K562 (cell line): ENCODE results near the gene PHYHIPL. TPM values are rescaled to one million over a fixed set of nuclear protein-coding genes. Genes with fewer than 3 reads are reported as not detected.

Source experiments
- ATAC-seq: fragments of 200-7000 bp; cut with Tn5 transposase; 3 replicates; pipeline ENCODE4 v1.9.1; 2020; ENCODE audit warnings: moderate library complexity
- BruUV-seq: library from RNA; stranded (reverse); fragments of 400-500 nt; replicated peaks from 2 replicates; lab custom pipeline; 2021; lab: Mats Ljungman, UMichigan
- CTCF ChIA-PET: fragments of 300-600 bp; formaldehyde crosslinking; extraction: SDS; loops from one replicate; lab custom pipeline; 2021; ENCODE audit warnings: low intra/inter-chr PET ratio; lab: Yijun Ruan, JAX
- POLR2A ChIA-PET: fragments of 300-600, 350-650 bp; sonication (Branson Sonifier 250); formaldehyde crosslinking; extraction: SDS; loops from one replicate; lab custom pipeline; 2021; ENCODE audit warnings: antibody characterized with exemption, inconsistent platforms; lab: Yijun Ruan, JAX
- DNase-seq, 4 experiments: peaks; one replicate each; pipeline versions ENCODE4 v3.0.0 to v3.0.0-alpha.2; 2011 to 2018; ENCODE audit warnings: low spot score in 3 of 4, mixed read lengths in 3 of 4; ENCODE audit errors: extremely low read depth in 1 of 4
- FAIRE-seq: peaks from 2 replicates; lab custom pipeline; 2011; peaks lifted over from hg19 to GRCh38; lab: Jason Lieb, UNC
- H2AFZ ChIP-seq: 2 replicates; pipeline ENCODE4 v1.6.0; 2011; ENCODE audit warnings: low read depth, low read length, control low read depth, inconsistent platforms
- H3K27ac ChIP-seq: fragments of 200-600 bp; 3 replicates; pipeline ENCODE4 v1.8.0; 2011; ENCODE audit warnings: low read depth, mild to moderate bottlenecking, control low read depth, inconsistent platforms, low read length, moderate library complexity, mixed read lengths; ENCODE audit errors: extremely low read depth
- H3K27me3 ChIP-seq, 2 experiments: fragments of 300-600 bp in 1 of 2; 2 replicates in 1 of 2; 3 replicates in 1 of 2; pipeline versions ENCODE4 v1.6.0 to v1.8.0; 2011; ENCODE audit warnings: inconsistent platforms in 2 of 2, low read length in 2 of 2, mild to moderate bottlenecking in 1 of 2, mixed read lengths in 1 of 2, moderate library complexity in 1 of 2; ENCODE audit not compliant: control insufficient read depth in 2 of 2, insufficient read depth in 2 of 2
- H3K36me3 ChIP-seq: fragments of 300-600 bp; 3 replicates; pipeline ENCODE4 v1.8.0; 2011; ENCODE audit warnings: mild to moderate bottlenecking, low read length, inconsistent platforms; ENCODE audit not compliant: control insufficient read depth, insufficient read depth
- H3K4me1 ChIP-seq, 2 experiments: fragments of 200-600 bp in 1 of 2; replicated peaks in 1 of 2; 2 replicates in 1 of 2; 3 replicates in 1 of 2; pipeline versions ENCODE4 v1.5.1 to v1.8.0; 2011; ENCODE audit warnings: inconsistent platforms in 2 of 2, low read length in 2 of 2, mild to moderate bottlenecking in 1 of 2, mixed read lengths in 1 of 2, moderate library complexity in 1 of 2; ENCODE audit not compliant: control insufficient read depth in 2 of 2, insufficient read depth in 2 of 2
- H3K4me2 ChIP-seq: 2 replicates; pipeline ENCODE4 v1.6.1; 2011; ENCODE audit warnings: low read length, control low read depth, inconsistent platforms, mixed read lengths; ENCODE audit not compliant: insufficient read depth
- H3K4me3 ChIP-seq: fragments of 200-600 bp; sonication (generic), shearing (Covaris generic); 2 replicates; pipeline ENCODE4 v1.5.1; 2016; ENCODE audit warnings: control low read depth, inconsistent platforms
- H3K79me2 ChIP-seq: fragments of 200-600 bp; 3 replicates; pipeline ENCODE4 v1.8.0; 2011; ENCODE audit warnings: low read length, inconsistent platforms; ENCODE audit not compliant: control insufficient read depth, insufficient read depth
- H3K9ac ChIP-seq, 2 experiments: 2 replicates each; pipeline versions ENCODE4 v1.6.0 to v1.6.1; 2011; ENCODE audit warnings: low read depth in 2 of 2, low read length in 2 of 2, control low read depth in 1 of 2, inconsistent platforms in 1 of 2, mild to moderate bottlenecking in 1 of 2, mixed read lengths in 1 of 2; ENCODE audit not compliant: insufficient read depth in 1 of 2
- H3K9me1 ChIP-seq: one replicate; pipeline ENCODE4 v1.6.0; 2011; ENCODE audit warnings: inconsistent platforms, mild to moderate bottlenecking, low read length, moderate library complexity; ENCODE audit not compliant: control insufficient read depth, insufficient read depth
- H3K9me3 ChIP-seq: replicated peaks from 2 replicates; pipeline ENCODE4 v1.5.1; 2011; ENCODE audit warnings: low read depth, low read length, inconsistent platforms; ENCODE audit not compliant: control insufficient read depth, insufficient read depth
- H4K20me1 ChIP-seq: replicated peaks from 2 replicates; pipeline ENCODE4 v1.6.1; 2011; ENCODE audit warnings: low read length, inconsistent platforms, mixed read lengths; ENCODE audit not compliant: control insufficient read depth, insufficient read depth
- CREB1 ChIP-seq, 2 experiments: sonication (generic) in 1 of 2; formaldehyde crosslinking in 1 of 2; IDR thresholded peaks; 2 replicates each; pipeline versions ENCODE4 v1.6.1 to v1.8.0; 2012 to 2022; ENCODE audit warnings: inconsistent platforms in 1 of 2, mild to moderate bottlenecking in 1 of 2, missing genetic modification reagents in 1 of 2, moderate library complexity in 1 of 2
- ELF2 ChIP-seq: fragments of 250-450 bp; sonication (Bioruptor Pico); IDR thresholded peaks from 2 replicates; pipeline ENCODE4 v1.5.0; 2021; ENCODE audit warnings: mild to moderate bottlenecking
- GATAD2B ChIP-seq: fragments of 450-650 bp; IDR thresholded peaks from 2 replicates; pipeline ENCODE4 v1.6.1; 2017; ENCODE audit warnings: mild to moderate bottlenecking, borderline replicate concordance
- KLF10 ChIP-seq: fragments of 250-450 bp; sonication (Bioruptor Pico); IDR thresholded peaks from 2 replicates; pipeline ENCODE4 v1.6.1; 2021; ENCODE audit warnings: matching md5 sums
- NFATC3 ChIP-seq: fragments of 450-650 bp; IDR thresholded peaks from 2 replicates; pipeline ENCODE4 v1.6.1; 2017; ENCODE audit warnings: mild to moderate bottlenecking
- NR4A1 ChIP-seq, 2 experiments: fragments of 250-450 bp in 1 of 2; fragments of 450-650 bp in 1 of 2; sonication (Bioruptor Pico) in 1 of 2; IDR thresholded peaks; 2 replicates each; pipeline versions ENCODE4 v1.4.0 to v1.6.1; 2016 to 2020; ENCODE audit warnings: mild to moderate bottlenecking in 2 of 2, missing compliant biosample characterization in 1 of 2, missing genetic modification characterization in 1 of 2, moderate library complexity in 1 of 2
- POLR2AphosphoS5 ChIP-seq: IDR thresholded peaks from 2 replicates; pipeline ENCODE4 v1.6.1; 2011; ENCODE audit warnings: mild to moderate bottlenecking, low read depth, low read length, moderate library complexity; ENCODE audit not compliant: control insufficient read depth, insufficient read depth
- RB1 ChIP-seq: fragments of 450-650 bp; IDR thresholded peaks from 2 replicates; pipeline ENCODE4 v1.6.1; 2017; ENCODE audit warnings: low read depth, mild to moderate bottlenecking
- RCOR1 ChIP-seq, 2 experiments: IDR thresholded peaks; 2 replicates each; pipeline ENCODE4 v1.6.1; 2012; ENCODE audit warnings: low read depth in 2 of 2, low read length in 2 of 2, borderline replicate concordance in 1 of 2, improper control_type of control experiment in 1 of 2
- SIX5 ChIP-seq, 2 experiments: IDR thresholded peaks; 2 replicates each; pipeline ENCODE4 v1.6.1; 2011; ENCODE audit warnings: low read length in 2 of 2, borderline replicate concordance in 1 of 2, low read depth in 1 of 2, mild to moderate bottlenecking in 1 of 2, moderate library complexity in 1 of 2; ENCODE audit not compliant: insufficient read depth in 1 of 2
- TAL1 ChIP-seq: fragments of 450-650 bp; IDR thresholded peaks from 2 replicates; pipeline ENCODE4 v1.6.1; 2016; ENCODE audit warnings: mild to moderate bottlenecking
- WGBS: fragments of 100-300 bp; shearing (Covaris generic); methylation state at CpG from one replicate; pipeline ENCODE4 v1.1.6; 2016; ENCODE audit warnings: low coverage, mixed read lengths; ENCODE audit not compliant: insufficient coverage; ENCODE audit errors: missing lambda C conversion rate; 5-methylcytosine and 5-hydroxymethylcytosine counted together
- in situ Hi-C: fragments of 300-500 bp; cut with MboI; formaldehyde crosslinking; loops from 4 replicates; pipeline ENCODE4 v1.15.0; 2018; ENCODE audit warnings: inconsistent platforms, mixed read lengths
- intact Hi-C: fragments of 100-400 bp; cut with micrococcal nuclease; formaldehyde crosslinking; loops from 2 replicates; pipeline ENCODE4 v1.14.2; 2022
- polyA plus RNA-seq, 8 experiments: library from polyadenylated mRNA; depleted of rRNA in 4 of 8; stranded (reverse) in 5 of 8; unstranded in 3 of 8; fragments of >200 nt; fragmentation: Nextera tagmentation in 2 of 8; fragmentation: Illumina TruSeq in 1 of 8; extraction: Ambion mirVana in 2 of 8; extraction: Trizol in 1 of 8; gene quantifications; 2 replicates each; pipeline versions ENCODE4 v1.2.1 to v1.2.3, GENCODE V29; 2011 to 2014; ENCODE audit warnings: inconsistent platforms in 1 of 8, missing spikeins in 1 of 8
- total RNA-seq, 7 experiments: library from RNA; depleted of rRNA in 6 of 7; stranded (reverse); fragments of >200 nt in 6 of 7; fragmentation: Illumina TruSeq in 2 of 7; extraction: Trizol in 2 of 7; gene quantifications; 2 replicates each; pipeline versions ENCODE4 v1.2.1 to v1.2.3, GENCODE V29; 2011 to 2021; ENCODE audit warnings: low replicate concordance in 1 of 7

The PHYHIPL gene
- total and polyA plus RNA-seq, 9 of the 15 experiments (the other 6 are each of a cell fraction or from before 2014, with no cell fraction given): not detected

DNA sequence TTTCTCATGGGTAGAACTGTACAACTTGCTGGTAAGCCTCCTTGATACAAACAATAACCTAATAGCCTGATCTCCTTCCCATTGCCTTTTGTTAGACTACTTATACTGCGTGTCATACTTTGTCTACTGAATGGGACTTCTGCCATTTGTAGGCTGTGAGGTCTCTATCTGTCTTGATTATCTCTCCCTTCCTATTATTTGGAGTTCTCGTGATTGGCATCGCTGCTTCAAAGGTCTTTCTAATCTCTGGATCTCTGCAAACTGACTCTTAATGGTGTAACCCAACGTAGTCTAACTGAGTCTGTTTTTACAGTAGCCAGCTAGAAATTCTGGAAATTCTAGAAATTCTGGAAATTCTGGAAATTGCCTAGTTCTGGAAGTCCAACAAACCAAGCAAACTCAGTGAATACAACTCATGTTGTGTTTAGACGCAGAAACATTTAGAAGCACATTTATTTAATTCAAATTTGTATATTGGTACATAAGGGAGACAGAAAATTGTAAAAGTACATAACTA is 29.8 kb downstream of the PHYHIPL start:
- TF ChIP-seq CREB1 (IDR thresholded peaks at IDR 0.05) (no peak), CREB1 (CRISPR knock-in tag; IDR thresholded peaks at IDR 0.05) (no peak), POLR2AphosphoS5 (no peak), NR4A1 (CRISPR knock-in tag; IDR thresholded peaks at IDR 0.05) (no peak), NR4A1 (tag; IDR thresholded peaks at IDR 0.05) (no peak)
- TF ChIP-seq, all 486 proteins: peak for 0
- H3K9me1 ChIP-seq: no peaks in the 10 kb centered on the region
- WGBS: 0% methylated on average over 5 of the region's 5 CpGs
- no peak overlapping the region for H3K4me2 ChIP-seq
- no peaks in the 10 kb centered on the region for H3K4me1 ChIP-seq
- in situ Hi-C loops (no loop called here), intact Hi-C loops (no loop called here)
- ChIA-PET CTCF (no interaction called here), POLR2A (no interaction called here)
- DNase-seq: no peak
- no TSS peak for BruUV-seq
- no peak for ATAC-seq
- H3K79me2 ChIP-seq: no peaks in the 10 kb centered on the region
- H3K9me3 ChIP-seq: no peaks in the 10 kb centered on the region
- no peak overlapping the region for H2AFZ ChIP-seq
- no peak overlapping the region for H3K9ac ChIP-seq
- H3K27ac ChIP-seq: no peak overlapping the region
- H3K27me3 ChIP-seq: no peaks in the 10 kb centered on the region
- no peaks in the 10 kb centered on the region for H3K36me3 ChIP-seq
- no peak overlapping the region for H3K4me3 ChIP-seq
- H4K20me1 ChIP-seq: no peaks in the 10 kb centered on the region
- no peak for FAIRE-seq

DNA sequence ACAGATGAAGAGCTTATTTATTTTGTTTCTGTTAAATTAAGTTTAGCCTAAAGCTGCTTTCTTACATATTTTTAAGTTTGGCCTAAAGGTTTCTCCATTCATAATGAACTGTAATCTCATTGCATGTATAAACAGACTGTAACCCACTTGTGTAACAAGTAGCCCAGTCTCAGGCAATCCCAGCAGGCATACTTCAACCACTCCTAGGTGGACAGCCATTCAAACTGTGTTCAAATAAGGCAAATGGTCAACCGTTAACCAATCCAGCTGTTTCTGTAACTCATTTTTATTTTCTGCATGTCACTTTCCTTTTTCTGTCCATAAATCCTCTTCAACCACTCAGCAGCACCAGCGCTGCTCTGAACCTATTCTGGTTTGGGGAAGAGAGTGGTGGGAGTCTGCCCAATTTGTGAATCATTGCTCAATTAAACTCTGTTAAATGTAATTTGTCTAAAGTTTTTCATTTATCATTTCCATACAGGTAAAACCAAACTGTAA is 35.9 kb downstream of the PHYHIPL start:
- no TSS peak for BruUV-seq
- CTCF ChIA-PET: no interaction called here
- H3K4me1 ChIP-seq: no peaks in the 10 kb centered on the region

More for the DNA sequence above, 35.9 kb downstream of the PHYHIPL start:
- Histone ChIP-seq H4K20me1 (no peaks in the 10 kb centered on the region), H3K9me3 (no peaks in the 10 kb centered on the region), H3K27ac (no peak overlapping the region), H3K79me2 (no peaks in the 10 kb centered on the region), H3K4me3 (no peak overlapping the region), H3K9ac (no peak overlapping the region), H3K9me1 (no peaks in the 10 kb centered on the region), H3K36me3 (no peaks in the 10 kb centered on the region), H2AFZ (no peak overlapping the region), H3K27me3 (no peaks in the 10 kb centered on the region), H3K4me2 (no peak overlapping the region)
- POLR2A ChIA-PET: no interaction called here
- no peak for ATAC-seq
- no peak for DNase-seq
- 0% methylated on average over 2 of the region's 2 CpGs for WGBS
- no peak for TF ChIP-seq RB1
- TF ChIP-seq RCOR1 (IDR thresholded peaks at IDR 0.05; ENCODE audit: borderline replicate concordance in 1 of 2, low read depth in 2 of 2, low read length in 2 of 2): no peak
- TF ChIP-seq KLF10 (CRISPR knock-in tag): no peak
- no peak for TF ChIP-seq GATAD2B
- no peak for TF ChIP-seq NFATC3
- TF ChIP-seq ELF2: no peak
- TF ChIP-seq SIX5 (IDR thresholded peaks at IDR 0.05; ENCODE audit: borderline replicate concordance in 1 of 2, insufficient read depth in 1 of 2, low read depth in 1 of 2, low read length in 2 of 2): no peak
- no peak for TF ChIP-seq TAL1
- FAIRE-seq: no peak
- in situ Hi-C loops: no loop called here
- intact Hi-C loops: no loop called here
